Measurements from ENCODE around the gene GTF3A.

Gene GTF3A

GRCh38 chr13:27424246-27425157 is at the start of gene GTF3A:
TSS of gene GTF3A (plus strand) at chr13:27424619.
- DNase-seq (ENCODE audit: low read depth) = no peak
- H3K4me3 ChIP-seq (ENCODE audit: low read length) = peak within 1 kb of the TSS; percentile 59
- TF ChIP-seq CTCF (conservative IDR thresholded peaks at IDR 0.05; ENCODE audit: low read depth, low read length) = no peak

DNA sequence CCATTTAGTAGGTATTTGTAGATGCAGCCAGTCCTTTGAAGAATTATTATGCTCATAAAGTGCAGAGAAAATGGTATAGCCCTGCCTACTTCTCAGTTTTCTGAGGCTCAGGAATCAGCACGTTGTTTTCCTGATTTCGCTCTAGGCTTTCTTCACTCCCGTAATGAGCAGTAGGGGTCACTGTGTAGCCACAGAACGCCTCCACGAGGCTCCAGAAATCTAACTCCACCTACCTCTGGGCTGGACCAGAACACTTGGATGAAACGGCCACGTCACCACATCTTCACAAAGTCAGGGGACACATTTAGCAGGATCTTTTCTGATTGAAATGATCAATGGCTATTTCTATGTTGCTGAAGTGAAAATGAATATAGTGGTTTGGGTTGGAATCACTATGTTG is 49.8 kb upstream of the GTF3A start:
- TF ChIP-seq CTCF (conservative IDR thresholded peaks at IDR 0.05; ENCODE audit: low read depth, low read length) = peak; percentile 89
- no peak overlapping the region for H3K4me3 ChIP-seq (ENCODE audit: low read length)
- no peak for DNase-seq (ENCODE audit: low read depth)

- DNase-seq (ENCODE audit: low read depth) = no peak
- H3K4me3 ChIP-seq (ENCODE audit: low read length) = no peak overlapping the region
- peak; percentile 94 for TF ChIP-seq CTCF (conservative IDR thresholded peaks at IDR 0.05; ENCODE audit: low read depth, low read length)
Measured at GRCh38 chr13:27375686-27376326, 48.6 kb upstream of the GTF3A start.

GRCh38 chr13:27379126-27379525 is 45.3 kb upstream of the GTF3A start:
- no peak for DNase-seq (ENCODE audit: low read depth)
- no peak overlapping the region for H3K4me3 ChIP-seq (ENCODE audit: low read length)
- no peak for TF ChIP-seq CTCF (conservative IDR thresholded peaks at IDR 0.05; ENCODE audit: low read depth, low read length)

GRCh38 chr13:27379694-27380641 is 44.5 kb upstream of the GTF3A start:
- no peak for DNase-seq (ENCODE audit: low read depth)
- TF ChIP-seq CTCF (conservative IDR thresholded peaks at IDR 0.05; ENCODE audit: low read depth, low read length) = peak; percentile 89
- H3K4me3 ChIP-seq (ENCODE audit: low read length) = no peak overlapping the region

DNA sequence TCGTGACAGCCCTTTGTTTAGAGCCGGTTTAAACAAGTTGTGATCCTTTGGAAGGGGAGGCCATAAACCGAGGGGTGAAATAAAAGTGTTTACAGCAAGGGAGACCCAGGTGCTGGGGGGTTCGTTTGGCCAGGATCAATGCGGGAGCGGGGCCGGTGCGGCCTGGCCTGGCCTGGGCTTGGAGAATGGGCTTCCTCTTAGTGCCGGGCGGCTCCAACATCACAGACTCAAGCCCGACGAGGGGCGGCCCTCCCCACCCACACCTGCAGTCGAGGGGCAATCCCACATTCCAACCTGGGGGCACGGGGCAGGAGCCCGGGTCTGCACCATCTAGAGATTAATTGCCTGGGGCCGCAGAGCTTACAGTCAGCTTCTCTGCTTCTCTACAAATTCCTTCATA is 42.8 kb upstream of the GTF3A start:
- no peak overlapping the region for H3K4me3 ChIP-seq (ENCODE audit: low read length)
- no peak for TF ChIP-seq CTCF (conservative IDR thresholded peaks at IDR 0.05; ENCODE audit: low read depth, low read length)
- DNase-seq (ENCODE audit: low read depth) = no peak
